ENCODE results near the gene MVD. TPM values are rescaled to one million over a fixed set of nuclear protein-coding genes. Genes with fewer than 3 reads are reported as not detected.
A peak's percentile ranks its signal among the peaks of the same experiment; 100 is the strongest.

MVD gene
- total and polyA plus RNA-seq, 10 of the 15 experiments (the other 5 are each of a cell fraction or from before 2014, with no cell fraction given) = 5.0 to 147 (median 65.0) TPM

DNA sequence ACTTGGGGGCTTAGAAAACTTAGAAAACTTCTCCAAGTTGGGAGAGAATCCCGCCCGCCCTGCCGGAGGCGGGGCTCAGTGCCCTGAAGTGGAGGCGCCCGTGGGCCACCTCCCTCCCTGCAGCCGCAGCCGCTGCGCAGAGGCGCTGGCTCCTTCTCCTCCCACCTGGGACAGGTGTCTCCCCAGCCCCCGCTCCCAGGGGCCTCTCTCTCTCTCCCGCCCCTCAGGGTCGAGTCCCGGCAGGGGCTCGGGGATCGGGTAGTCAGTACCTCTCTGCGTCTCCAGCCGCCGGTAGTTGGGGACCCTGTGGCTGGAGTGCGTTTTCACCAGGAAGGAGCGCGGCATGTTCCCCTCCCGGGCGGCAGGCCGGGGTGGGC is 23.2 kb upstream of the MVD start:
- H2AFZ ChIP-seq (ENCODE audit: control insufficient read depth, low read depth, low read length) = peak overlapping the region; percentile 61
- no peaks in the 10 kb centered on the region for H4K20me1 ChIP-seq (ENCODE audit: control insufficient read depth, insufficient read depth)
- peak overlapping the region; percentile 52; the same call in 1 of the 2 replicates for H3K9ac ChIP-seq (ENCODE audit: control insufficient read depth, insufficient read depth, low read length)
- no peaks in the 10 kb centered on the region for H3K9me3 ChIP-seq (replicated peaks; ENCODE audit: control insufficient read depth, insufficient read depth, low read length)
- RAD21 ChIA-PET (ENCODE audit: unreplicated experiment) = no interaction called here
- in situ Hi-C loops (cut with MboI) (no loop called here), intact Hi-C loops (cut with micrococcal nuclease; ENCODE audit: unreplicated experiment) (no loop called here)
- H3K4me2 ChIP-seq (ENCODE audit: control insufficient read depth, insufficient read depth) = peak overlapping the region; percentile 92
- H3K27me3 ChIP-seq (replicated peaks in 1 of 2; ENCODE audit: control insufficient read depth in 2 of 2, insufficient read depth in 2 of 2, low read length in 1 of 2) = no peaks in the 10 kb centered on the region; a peak in 1 of 4 replicates
- H3K36me3 ChIP-seq (ENCODE audit: control insufficient read depth in 2 of 2, insufficient read depth in 2 of 2, low read length in 1 of 2) = no peaks in the 10 kb centered on the region
- WGBS (ENCODE audit: insufficient coverage, insufficient replicate concordance, low lambda C conversion rate, missing lambda C conversion rate) = 1% methylated on average over 11 of the region's 25 CpGs
- H3K4me1 ChIP-seq (ENCODE audit: control insufficient read depth, insufficient read depth, low read length) = peaks cover 34% of the 10 kb centered on the region
- POLR2A ChIA-PET = interaction anchor here (1.5 kb wide), 1 partner anchor 15 kb away, joined by 4 read pairs; no protein-coding TSS in a partner anchor
- H3K79me2 ChIP-seq (ENCODE audit: control insufficient read depth, insufficient read depth, low read length) = no peaks in the 10 kb centered on the region
- H3K27ac ChIP-seq (ENCODE audit: control insufficient read depth, insufficient read depth) = no peak overlapping the region
- ATAC-seq = peak; percentile 8
- peak overlapping the region; percentile 98 for H3K4me3 ChIP-seq
- BruUV-seq (replicated peaks) = no TSS peak
- no peak for FAIRE-seq
- CTCF ChIA-PET = interaction anchor here (1.2 to 1.6 kb wide), 2 partner anchors 18 to 20 kb away, joined by 3 to 4 read pairs; no protein-coding TSS in a partner anchor
- SMC1A ChIA-PET (ENCODE audit: uncharacterized antibody, unreplicated experiment) = no interaction called here
- TF ChIP-seq, protein P1, sequence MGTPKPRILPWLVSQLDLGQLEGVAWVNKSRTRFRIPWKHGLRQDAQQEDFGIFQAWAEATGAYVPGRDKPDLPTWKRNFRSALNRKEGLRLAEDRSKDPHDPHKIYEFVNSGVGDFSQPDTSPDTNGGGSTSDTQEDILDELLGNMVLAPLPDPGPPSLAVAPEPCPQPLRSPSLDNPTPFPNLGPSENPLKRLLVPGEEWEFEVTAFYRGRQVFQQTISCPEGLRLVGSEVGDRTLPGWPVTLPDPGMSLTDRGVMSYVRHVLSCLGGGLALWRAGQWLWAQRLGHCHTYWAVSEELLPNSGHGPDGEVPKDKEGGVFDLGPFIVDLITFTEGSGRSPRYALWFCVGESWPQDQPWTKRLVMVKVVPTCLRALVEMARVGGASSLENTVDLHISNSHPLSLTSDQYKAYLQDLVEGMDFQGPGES (IDR thresholded peaks at IDR 0.05) = no peak
- TF ChIP-seq NR2C2 (IDR thresholded peaks at IDR 0.05; ENCODE audit: borderline replicate concordance, control insufficient read depth, insufficient read length, low read depth) = no peak
- TF ChIP-seq, protein P2, sequence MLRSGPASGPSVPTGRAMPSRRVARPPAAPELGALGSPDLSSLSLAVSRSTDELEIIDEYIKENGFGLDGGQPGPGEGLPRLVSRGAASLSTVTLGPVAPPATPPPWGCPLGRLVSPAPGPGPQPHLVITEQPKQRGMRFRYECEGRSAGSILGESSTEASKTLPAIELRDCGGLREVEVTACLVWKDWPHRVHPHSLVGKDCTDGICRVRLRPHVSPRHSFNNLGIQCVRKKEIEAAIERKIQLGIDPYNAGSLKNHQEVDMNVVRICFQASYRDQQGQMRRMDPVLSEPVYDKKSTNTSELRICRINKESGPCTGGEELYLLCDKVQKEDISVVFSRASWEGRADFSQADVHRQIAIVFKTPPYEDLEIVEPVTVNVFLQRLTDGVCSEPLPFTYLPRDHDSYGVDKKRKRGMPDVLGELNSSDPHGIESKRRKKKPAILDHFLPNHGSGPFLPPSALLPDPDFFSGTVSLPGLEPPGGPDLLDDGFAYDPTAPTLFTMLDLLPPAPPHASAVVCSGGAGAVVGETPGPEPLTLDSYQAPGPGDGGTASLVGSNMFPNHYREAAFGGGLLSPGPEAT (IDR thresholded peaks at IDR 0.05; ENCODE audit: low read depth) = no peak
- TF ChIP-seq BCL11A (IDR thresholded peaks at IDR 0.05; ENCODE audit: low read depth, low read length) = no peak
- TF ChIP-seq MEF2B (IDR thresholded peaks at IDR 0.05; ENCODE audit: partially characterized antibody, poor library complexity, severe bottlenecking) = no peak
- no peak for TF ChIP-seq LARP7 (IDR thresholded peaks at IDR 0.05)
- no peak for TF ChIP-seq CBX5 (IDR thresholded peaks at IDR 0.05; ENCODE audit: low read depth)
- no peak for TF ChIP-seq BACH1 (IDR thresholded peaks at IDR 0.05; ENCODE audit: borderline replicate concordance)
- no peak for TF ChIP-seq CHD2 (IDR thresholded peaks at IDR 0.05; ENCODE audit: borderline replicate concordance, low read depth, low read length)
- TF ChIP-seq STAT3 (IDR thresholded peaks at IDR 0.05; ENCODE audit: low read depth, low read length) = no peak
- TF ChIP-seq, protein P3, sequence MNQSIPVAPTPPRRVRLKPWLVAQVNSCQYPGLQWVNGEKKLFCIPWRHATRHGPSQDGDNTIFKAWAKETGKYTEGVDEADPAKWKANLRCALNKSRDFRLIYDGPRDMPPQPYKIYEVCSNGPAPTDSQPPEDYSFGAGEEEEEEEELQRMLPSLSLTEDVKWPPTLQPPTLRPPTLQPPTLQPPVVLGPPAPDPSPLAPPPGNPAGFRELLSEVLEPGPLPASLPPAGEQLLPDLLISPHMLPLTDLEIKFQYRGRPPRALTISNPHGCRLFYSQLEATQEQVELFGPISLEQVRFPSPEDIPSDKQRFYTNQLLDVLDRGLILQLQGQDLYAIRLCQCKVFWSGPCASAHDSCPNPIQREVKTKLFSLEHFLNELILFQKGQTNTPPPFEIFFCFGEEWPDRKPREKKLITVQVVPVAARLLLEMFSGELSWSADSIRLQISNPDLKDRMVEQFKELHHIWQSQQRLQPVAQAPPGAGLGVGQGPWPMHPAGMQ (IDR thresholded peaks at IDR 0.05; ENCODE audit: borderline replicate concordance) = no peak
- no peak for TF ChIP-seq CHD4 (IDR thresholded peaks at IDR 0.05)
- TF ChIP-seq NR2C1 (IDR thresholded peaks at IDR 0.05) = no peak
- TF ChIP-seq POLR2A (IDR thresholded peaks at IDR 0.05; ENCODE audit: low read depth, low read length) = no peak
- TF ChIP-seq SMAD1 (IDR thresholded peaks at IDR 0.05; ENCODE audit: low read depth, partially characterized antibody) = no peak
- TF ChIP-seq, protein P4, sequence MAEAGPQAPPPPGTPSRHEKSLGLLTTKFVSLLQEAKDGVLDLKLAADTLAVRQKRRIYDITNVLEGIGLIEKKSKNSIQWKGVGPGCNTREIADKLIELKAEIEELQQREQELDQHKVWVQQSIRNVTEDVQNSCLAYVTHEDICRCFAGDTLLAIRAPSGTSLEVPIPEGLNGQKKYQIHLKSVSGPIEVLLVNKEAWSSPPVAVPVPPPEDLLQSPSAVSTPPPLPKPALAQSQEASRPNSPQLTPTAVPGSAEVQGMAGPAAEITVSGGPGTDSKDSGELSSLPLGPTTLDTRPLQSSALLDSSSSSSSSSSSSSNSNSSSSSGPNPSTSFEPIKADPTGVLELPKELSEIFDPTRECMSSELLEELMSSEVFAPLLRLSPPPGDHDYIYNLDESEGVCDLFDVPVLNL (IDR thresholded peaks at IDR 0.05; ENCODE audit: low read depth, low read length) = no peak
- TF ChIP-seq JUNB (IDR thresholded peaks at IDR 0.05) = no peak
- DNase-seq (ENCODE audit: low read depth, low spot score) = no peak

All from GM12878 (cell line).